K562 (cell line): ENCODE data around the gene TIMM22. TPM values are rescaled to one million over a fixed set of nuclear protein-coding genes. Genes with fewer than 3 reads are reported as not detected.

Source experiments
- ATAC-seq: fragments of 200-7000 bp; cut with Tn5 transposase; 3 replicates; pipeline ENCODE4 v1.9.1; 2020; ENCODE audit warnings: moderate library complexity
- BruUV-seq: library from RNA; stranded (reverse); fragments of 400-500 nt; replicated peaks from 2 replicates; lab custom pipeline; 2021; lab: Mats Ljungman, UMichigan
- CTCF ChIA-PET: fragments of 300-600 bp; formaldehyde crosslinking; extraction: SDS; loops from one replicate; lab custom pipeline; 2021; ENCODE audit warnings: low intra/inter-chr PET ratio; lab: Yijun Ruan, JAX
- POLR2A ChIA-PET: fragments of 300-600, 350-650 bp; sonication (Branson Sonifier 250); formaldehyde crosslinking; extraction: SDS; loops from one replicate; lab custom pipeline; 2021; ENCODE audit warnings: antibody characterized with exemption, inconsistent platforms; lab: Yijun Ruan, JAX
- DNase-seq, 4 experiments: peaks; one replicate each; pipeline versions ENCODE4 v3.0.0 to v3.0.0-alpha.2; 2011 to 2018; ENCODE audit warnings: low spot score in 3 of 4, mixed read lengths in 3 of 4; ENCODE audit errors: extremely low read depth in 1 of 4
- FAIRE-seq: peaks from 2 replicates; lab custom pipeline; 2011; peaks lifted over from hg19 to GRCh38; lab: Jason Lieb, UNC
- H2AFZ ChIP-seq: 2 replicates; pipeline ENCODE4 v1.6.0; 2011; ENCODE audit warnings: low read depth, low read length, control low read depth, inconsistent platforms
- H3K27ac ChIP-seq: fragments of 200-600 bp; 3 replicates; pipeline ENCODE4 v1.8.0; 2011; ENCODE audit warnings: low read depth, mild to moderate bottlenecking, control low read depth, inconsistent platforms, low read length, moderate library complexity, mixed read lengths; ENCODE audit errors: extremely low read depth
- H3K27me3 ChIP-seq, 2 experiments: fragments of 300-600 bp in 1 of 2; 2 replicates in 1 of 2; 3 replicates in 1 of 2; pipeline versions ENCODE4 v1.6.0 to v1.8.0; 2011; ENCODE audit warnings: inconsistent platforms in 2 of 2, low read length in 2 of 2, mild to moderate bottlenecking in 1 of 2, mixed read lengths in 1 of 2, moderate library complexity in 1 of 2; ENCODE audit not compliant: control insufficient read depth in 2 of 2, insufficient read depth in 2 of 2
- H3K36me3 ChIP-seq: fragments of 300-600 bp; 3 replicates; pipeline ENCODE4 v1.8.0; 2011; ENCODE audit warnings: mild to moderate bottlenecking, low read length, inconsistent platforms; ENCODE audit not compliant: control insufficient read depth, insufficient read depth
- H3K4me1 ChIP-seq, 2 experiments: fragments of 200-600 bp in 1 of 2; replicated peaks in 1 of 2; 2 replicates in 1 of 2; 3 replicates in 1 of 2; pipeline versions ENCODE4 v1.5.1 to v1.8.0; 2011; ENCODE audit warnings: inconsistent platforms in 2 of 2, low read length in 2 of 2, mild to moderate bottlenecking in 1 of 2, mixed read lengths in 1 of 2, moderate library complexity in 1 of 2; ENCODE audit not compliant: control insufficient read depth in 2 of 2, insufficient read depth in 2 of 2
- H3K4me2 ChIP-seq: 2 replicates; pipeline ENCODE4 v1.6.1; 2011; ENCODE audit warnings: low read length, control low read depth, inconsistent platforms, mixed read lengths; ENCODE audit not compliant: insufficient read depth
- H3K4me3 ChIP-seq: fragments of 200-600 bp; sonication (generic), shearing (Covaris generic); 2 replicates; pipeline ENCODE4 v1.5.1; 2016; ENCODE audit warnings: control low read depth, inconsistent platforms
- H3K79me2 ChIP-seq: fragments of 200-600 bp; 3 replicates; pipeline ENCODE4 v1.8.0; 2011; ENCODE audit warnings: low read length, inconsistent platforms; ENCODE audit not compliant: control insufficient read depth, insufficient read depth
- H3K9ac ChIP-seq, 2 experiments: 2 replicates each; pipeline versions ENCODE4 v1.6.0 to v1.6.1; 2011; ENCODE audit warnings: low read depth in 2 of 2, low read length in 2 of 2, control low read depth in 1 of 2, inconsistent platforms in 1 of 2, mild to moderate bottlenecking in 1 of 2, mixed read lengths in 1 of 2; ENCODE audit not compliant: insufficient read depth in 1 of 2
- H3K9me1 ChIP-seq: one replicate; pipeline ENCODE4 v1.6.0; 2011; ENCODE audit warnings: inconsistent platforms, mild to moderate bottlenecking, low read length, moderate library complexity; ENCODE audit not compliant: control insufficient read depth, insufficient read depth
- H3K9me3 ChIP-seq: replicated peaks from 2 replicates; pipeline ENCODE4 v1.5.1; 2011; ENCODE audit warnings: low read depth, low read length, inconsistent platforms; ENCODE audit not compliant: control insufficient read depth, insufficient read depth
- H4K20me1 ChIP-seq: replicated peaks from 2 replicates; pipeline ENCODE4 v1.6.1; 2011; ENCODE audit warnings: low read length, inconsistent platforms, mixed read lengths; ENCODE audit not compliant: control insufficient read depth, insufficient read depth
- BDP1 ChIP-seq: IDR thresholded peaks from 3 replicates; pipeline ENCODE4 v1.6.1; 2011; ENCODE audit not compliant: insufficient read length, insufficient read depth
- EP300 ChIP-seq: IDR thresholded peaks from 2 replicates; pipeline ENCODE4 v1.6.1; 2012; ENCODE audit warnings: low read length, improper control_type of control experiment
- FOXP1 ChIP-seq: sonication (generic); formaldehyde crosslinking; IDR thresholded peaks from 2 replicates; pipeline ENCODE4 v1.8.0; 2022; ENCODE audit warnings: mild to moderate bottlenecking, missing genetic modification reagents
- HOMEZ ChIP-seq: fragments of 250-450 bp; sonication (Bioruptor Pico); IDR thresholded peaks from 2 replicates; pipeline ENCODE4 v1.4.0; 2020; ENCODE audit warnings: mild to moderate bottlenecking, moderate library complexity
- KHSRP ChIP-seq: fragments of 450-650 bp; IDR thresholded peaks from 2 replicates; pipeline ENCODE4 v1.6.1; 2017
- MAFG ChIP-seq: fragments of 450-650 bp; conservative IDR thresholded peaks from 2 replicates; pipeline ENCODE4 v1.6.1; 2016; ENCODE audit warnings: missing genetic modification characterization, missing compliant biosample characterization
- MITF ChIP-seq: IDR thresholded peaks from 2 replicates; pipeline ENCODE4 v1.6.1; 2014; ENCODE audit warnings: antibody characterized with exemption
- POLR2AphosphoS5 ChIP-seq: IDR thresholded peaks from 2 replicates; pipeline ENCODE4 v1.6.1; 2011; ENCODE audit warnings: mild to moderate bottlenecking, low read depth, low read length, moderate library complexity; ENCODE audit not compliant: control insufficient read depth, insufficient read depth
- ZBTB43 ChIP-seq: sonication (generic); formaldehyde crosslinking; IDR thresholded peaks from 2 replicates; pipeline ENCODE4 v1.8.0; 2023; ENCODE audit warnings: mild to moderate bottlenecking, missing genetic modification reagents
- ZBTB49 ChIP-seq: sonication (generic); formaldehyde crosslinking; IDR thresholded peaks from 2 replicates; pipeline ENCODE4 v1.8.0; 2022; ENCODE audit warnings: missing genetic modification reagents, mild to moderate bottlenecking, borderline replicate concordance
- ZC3H4 ChIP-seq: sonication (generic); formaldehyde crosslinking; IDR thresholded peaks from 2 replicates; pipeline ENCODE4 v1.9.0; 2021; ENCODE audit warnings: missing genetic modification reagents, borderline replicate concordance
- ZNF133 ChIP-seq: fragments of 250-450 bp; sonication (Bioruptor Pico); IDR thresholded peaks from 2 replicates; pipeline ENCODE4 v1.4.0; 2020; ENCODE audit warnings: mild to moderate bottlenecking
- ZNF431 ChIP-seq: sonication (generic); formaldehyde crosslinking; IDR thresholded peaks from 2 replicates; pipeline ENCODE4 v1.8.0; 2022; ENCODE audit warnings: mild to moderate bottlenecking, missing genetic modification reagents
- ZNF695 ChIP-seq: fragments of 450-650 bp; formaldehyde crosslinking; IDR thresholded peaks from 2 replicates; pipeline ENCODE4 v1.4.0; 2020; ENCODE audit warnings: mild to moderate bottlenecking, moderate library complexity
- ZNF75A ChIP-seq: fragments of 450-650 bp; formaldehyde crosslinking; IDR thresholded peaks from 2 replicates; pipeline ENCODE4 v1.4.0; 2020; ENCODE audit warnings: mild to moderate bottlenecking
- WGBS: fragments of 100-300 bp; shearing (Covaris generic); methylation state at CpG from one replicate; pipeline ENCODE4 v1.1.6; 2016; ENCODE audit warnings: low coverage, mixed read lengths; ENCODE audit not compliant: insufficient coverage; ENCODE audit errors: missing lambda C conversion rate; 5-methylcytosine and 5-hydroxymethylcytosine counted together
- in situ Hi-C: fragments of 300-500 bp; cut with MboI; formaldehyde crosslinking; loops from 4 replicates; pipeline ENCODE4 v1.15.0; 2018; ENCODE audit warnings: inconsistent platforms, mixed read lengths
- intact Hi-C: fragments of 100-400 bp; cut with micrococcal nuclease; formaldehyde crosslinking; loops from 2 replicates; pipeline ENCODE4 v1.14.2; 2022
- polyA plus RNA-seq, 8 experiments: library from polyadenylated mRNA; depleted of rRNA in 4 of 8; stranded (reverse) in 5 of 8; unstranded in 3 of 8; fragments of >200 nt; fragmentation: Nextera tagmentation in 2 of 8; fragmentation: Illumina TruSeq in 1 of 8; extraction: Ambion mirVana in 2 of 8; extraction: Trizol in 1 of 8; gene quantifications; 2 replicates each; pipeline versions ENCODE4 v1.2.1 to v1.2.3, GENCODE V29; 2011 to 2014; ENCODE audit warnings: inconsistent platforms in 1 of 8, missing spikeins in 1 of 8
- total RNA-seq, 7 experiments: library from RNA; depleted of rRNA in 6 of 7; stranded (reverse); fragments of >200 nt in 6 of 7; fragmentation: Illumina TruSeq in 2 of 7; extraction: Trizol in 2 of 7; gene quantifications; 2 replicates each; pipeline versions ENCODE4 v1.2.1 to v1.2.3, GENCODE V29; 2011 to 2021; ENCODE audit warnings: low replicate concordance in 1 of 7

TIMM22 gene
- total and polyA plus RNA-seq, 9 of the 15 experiments (the other 6 are each of a cell fraction or from before 2014, with no cell fraction given), result 5.9 to 14.1 (median 10.3) TPM

GRCh38 chr17:1039511-1040215, 42.7 kb downstream of the TIMM22 start (continued):
- TF ChIP-seq ZBTB49 (CRISPR knock-in tag), result no peak
- TF ChIP-seq ZNF431 (CRISPR knock-in tag), result no peak
- no peak for TF ChIP-seq FOXP1
- no peak for TF ChIP-seq ZNF133 (CRISPR knock-in tag)
- TF ChIP-seq BDP1, result no peak
- TF ChIP-seq, all 486 proteins: peak for 0

- peaks cover 0 to 11% of the 10 kb centered on the region in 2 experiments; a peak in 2 of 5 replicates for H3K4me1 ChIP-seq
- POLR2A ChIA-PET, result interaction anchor here (1.4 kb wide), 1 partner anchor 16 kb away, joined by 3 read pairs; no protein-coding TSS in a partner anchor
- no peaks in the 10 kb centered on the region for H3K36me3 ChIP-seq
- H2AFZ ChIP-seq, result no peak overlapping the region
- H3K27me3 ChIP-seq, result peaks cover 29 to 63% of the 10 kb centered on the region in 2 experiments; a peak in 4 of 5 replicates
- H3K4me2 ChIP-seq, result no peak overlapping the region
- in situ Hi-C loops (no loop called here), intact Hi-C loops (no loop called here)
- FAIRE-seq, result no peak
- H3K4me3 ChIP-seq, result no peak overlapping the region
- no peaks in the 10 kb centered on the region for H3K9me3 ChIP-seq
- TF ChIP-seq KHSRP (no peak), ZNF695 (no peak), ZBTB43 (CRISPR knock-in tag) (no peak), ZC3H4 (CRISPR knock-in tag) (no peak), ZNF75A (no peak), MITF (no peak), POLR2AphosphoS5 (no peak), EP300 (no peak), HOMEZ (CRISPR knock-in tag) (no peak), MAFG (no peak)
- no peaks in the 10 kb centered on the region for H4K20me1 ChIP-seq
- no peak for DNase-seq
- H3K79me2 ChIP-seq, result no peaks in the 10 kb centered on the region
- no TSS peak for BruUV-seq
- WGBS, result 6% methylated on average over 10 of the region's 13 CpGs
- no peaks in the 10 kb centered on the region for H3K9me1 ChIP-seq
- CTCF ChIA-PET, result no interaction called here
- H3K27ac ChIP-seq, result no peak overlapping the region
- H3K9ac ChIP-seq, result no peak overlapping the region
- no peak for ATAC-seq
These were observed 43.3 kb downstream of the TIMM22 start for GRCh38 chr17:1040216-1040600.
